IMR-90 (cell line): ENCODE results near the gene TENT5A.

Experiments used
- BHLHE40 ChIP-seq: fragments of 150-350 bp; IDR thresholded peaks from 2 replicates; pipeline ENCODE4 v1.6.1; 2016; ENCODE audit warnings: mild to moderate bottlenecking, low read depth, low read length
- CEBPB ChIP-seq: IDR thresholded peaks from 2 replicates; pipeline ENCODE4 v1.6.1; 2012; ENCODE audit warnings: low read depth, low read length, improper control_type of control experiment
- CHD1 ChIP-seq: IDR thresholded peaks from 2 replicates; pipeline ENCODE4 v1.6.1; 2012; ENCODE audit warnings: low read depth, low read length, improper control_type of control experiment
- CTCF ChIP-seq: conservative IDR thresholded peaks from 2 replicates; pipeline ENCODE4 v1.5.1; 2012; ENCODE audit warnings: mild to moderate bottlenecking, low read depth, low read length, improper control_type of control experiment
- ELK1 ChIP-seq: fragments of 150-350 bp; IDR thresholded peaks from 2 replicates; pipeline ENCODE4 v1.6.1; 2016; ENCODE audit warnings: low read depth, mild to moderate bottlenecking, low read length, moderate library complexity, borderline replicate concordance
- FOS ChIP-seq: fragments of 150-350 bp; IDR thresholded peaks from 2 replicates; pipeline ENCODE4 v1.6.1; 2016; ENCODE audit warnings: low read depth, low read length
- MAFK ChIP-seq: IDR thresholded peaks from 2 replicates; pipeline ENCODE4 v1.6.1; 2012; ENCODE audit warnings: low read depth, low read length, improper control_type of control experiment
- MAZ ChIP-seq: IDR thresholded peaks from 2 replicates; pipeline ENCODE4 v1.6.1; 2012; ENCODE audit warnings: low read depth, mild to moderate bottlenecking, low read length, improper control_type of control experiment, moderate library complexity, borderline replicate concordance
- MXI1 ChIP-seq: IDR thresholded peaks from 2 replicates; pipeline ENCODE4 v1.6.1; 2012; ENCODE audit warnings: low read depth, mild to moderate bottlenecking, low read length, moderate library complexity, borderline replicate concordance
- POLR2A ChIP-seq: IDR thresholded peaks from 2 replicates; pipeline ENCODE4 v1.6.1; 2012; ENCODE audit warnings: mild to moderate bottlenecking, low read depth, low read length
- RAD21 ChIP-seq: IDR thresholded peaks from 2 replicates; pipeline ENCODE4 v1.6.1; 2012; ENCODE audit warnings: low read length, improper control_type of control experiment
- RCOR1 ChIP-seq: IDR thresholded peaks from 2 replicates; pipeline ENCODE4 v1.6.1; 2012; ENCODE audit warnings: mild to moderate bottlenecking, low read length, improper control_type of control experiment; ENCODE audit not compliant: insufficient replicate concordance
- SMC3 ChIP-seq: fragments of 150-350 bp; IDR thresholded peaks from 2 replicates; pipeline ENCODE4 v1.6.1; 2016; ENCODE audit warnings: low read depth, mild to moderate bottlenecking, antibody characterized with exemption, low read length, moderate library complexity
- USF2 ChIP-seq: fragments of 150-350 bp; IDR thresholded peaks from 2 replicates; pipeline ENCODE4 v1.6.1; 2017; ENCODE audit warnings: mild to moderate bottlenecking, antibody characterized with exemption, low read length, low read depth

GRCh38 chr6:81793821-81794475 lies 41.5 kb upstream of the TENT5A start:
- TF ChIP-seq RCOR1: no peak
- TF ChIP-seq POLR2A: no peak
- TF ChIP-seq CTCF: no peak
- TF ChIP-seq SMC3: no peak
- TF ChIP-seq RAD21: no peak
- TF ChIP-seq CEBPB: no peak
- TF ChIP-seq CHD1: no peak
- TF ChIP-seq ELK1: no peak
- no peak for TF ChIP-seq MXI1
- TF ChIP-seq BHLHE40: no peak
- TF ChIP-seq MAFK: no peak
- TF ChIP-seq USF2: no peak
- no peak for TF ChIP-seq MAZ
- TF ChIP-seq FOS: no peak
